Mammary epithelial cell (primary cell): Measurements from ENCODE around the gene KICS2.

Source experiments
- EZH2 ChIP-seq: IDR thresholded peaks from 2 replicates; pipeline ENCODE4 v1.6.1; 2012; ENCODE audit warnings: low read length, inconsistent platforms, borderline replicate concordance
- TF ChIP-seq, protein P1 (sequence below), 2 donors: IDR thresholded peaks in 1 of 2; conservative IDR thresholded peaks in 1 of 2; 2 replicates each; pipeline ENCODE4 v1.5.1; 2011 to 2012; ENCODE audit warnings: inconsistent platforms in 2 of 2, low read length in 2 of 2, mild to moderate bottlenecking in 2 of 2, control low read depth in 1 of 2, low read depth in 1 of 2; ENCODE audit not compliant: insufficient read depth in 1 of 2; ENCODE audit errors: extremely low read depth in 1 of 2

DNA sequence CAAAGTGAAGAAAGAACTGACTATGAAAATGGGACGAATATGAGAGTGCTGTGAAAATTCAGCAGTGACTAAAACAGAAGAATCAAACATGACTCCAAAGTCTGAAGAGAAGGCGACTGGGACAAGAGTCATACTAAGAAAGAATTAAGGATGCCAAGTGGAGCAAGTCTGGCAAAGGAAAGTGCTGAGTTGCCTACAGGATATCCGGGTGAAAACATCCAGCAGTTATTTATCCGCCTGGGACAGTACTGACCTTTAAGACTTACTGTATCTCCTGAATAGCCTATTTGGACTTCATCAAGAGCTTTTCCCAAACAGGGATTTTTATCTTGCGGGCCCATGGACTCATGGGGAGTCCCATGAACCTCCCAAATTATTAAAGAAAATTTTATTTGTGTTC lies 41.1 kb downstream of the KICS2 start:
- TF ChIP-seq, protein P1, sequence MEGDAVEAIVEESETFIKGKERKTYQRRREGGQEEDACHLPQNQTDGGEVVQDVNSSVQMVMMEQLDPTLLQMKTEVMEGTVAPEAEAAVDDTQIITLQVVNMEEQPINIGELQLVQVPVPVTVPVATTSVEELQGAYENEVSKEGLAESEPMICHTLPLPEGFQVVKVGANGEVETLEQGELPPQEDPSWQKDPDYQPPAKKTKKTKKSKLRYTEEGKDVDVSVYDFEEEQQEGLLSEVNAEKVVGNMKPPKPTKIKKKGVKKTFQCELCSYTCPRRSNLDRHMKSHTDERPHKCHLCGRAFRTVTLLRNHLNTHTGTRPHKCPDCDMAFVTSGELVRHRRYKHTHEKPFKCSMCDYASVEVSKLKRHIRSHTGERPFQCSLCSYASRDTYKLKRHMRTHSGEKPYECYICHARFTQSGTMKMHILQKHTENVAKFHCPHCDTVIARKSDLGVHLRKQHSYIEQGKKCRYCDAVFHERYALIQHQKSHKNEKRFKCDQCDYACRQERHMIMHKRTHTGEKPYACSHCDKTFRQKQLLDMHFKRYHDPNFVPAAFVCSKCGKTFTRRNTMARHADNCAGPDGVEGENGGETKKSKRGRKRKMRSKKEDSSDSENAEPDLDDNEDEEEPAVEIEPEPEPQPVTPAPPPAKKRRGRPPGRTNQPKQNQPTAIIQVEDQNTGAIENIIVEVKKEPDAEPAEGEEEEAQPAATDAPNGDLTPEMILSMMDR (conservative IDR thresholded peaks at IDR 0.05 in 1 of 2, IDR thresholded peaks at IDR 0.05 in 1 of 2; ENCODE audit: extremely low read depth in 1 of 2, insufficient read depth in 1 of 2, low read depth in 1 of 2, low read length in 2 of 2) = no peak
- TF ChIP-seq EZH2 = no peak
